Hindlimb muscle (tissue), 1 donor: ENCODE data around the gene ADAM11. TPM values are rescaled to one million over a fixed set of nuclear protein-coding genes. Genes with fewer than 3 reads are reported as not detected.

Experiments used
- DNase-seq: peaks from one replicate; pipeline ENCODE4 v3.0.0-alpha.2; 2013
- polyA plus RNA-seq: library from polyadenylated mRNA; unstranded; fragments of 120-200 nt; gene quantifications from one replicate; pipeline ENCODE4 v1.2.1, GENCODE V29; 2013; ENCODE audit not compliant: insufficient read length

Gene ADAM11
- polyA plus RNA-seq, 1 donor = 1.4 TPM

GRCh38 chr17:44757918-44758413 is 822 bp upstream of the ADAM11 start:
- DNase-seq = no peak

GRCh38 chr17:44759086-44759915 is 513 bp downstream of the ADAM11 start:
- no peak for DNase-seq

- DNase-seq = no peak
These were observed 1.1 kb downstream of the ADAM11 start for GRCh38 chr17:44759916-44760243.

DNA sequence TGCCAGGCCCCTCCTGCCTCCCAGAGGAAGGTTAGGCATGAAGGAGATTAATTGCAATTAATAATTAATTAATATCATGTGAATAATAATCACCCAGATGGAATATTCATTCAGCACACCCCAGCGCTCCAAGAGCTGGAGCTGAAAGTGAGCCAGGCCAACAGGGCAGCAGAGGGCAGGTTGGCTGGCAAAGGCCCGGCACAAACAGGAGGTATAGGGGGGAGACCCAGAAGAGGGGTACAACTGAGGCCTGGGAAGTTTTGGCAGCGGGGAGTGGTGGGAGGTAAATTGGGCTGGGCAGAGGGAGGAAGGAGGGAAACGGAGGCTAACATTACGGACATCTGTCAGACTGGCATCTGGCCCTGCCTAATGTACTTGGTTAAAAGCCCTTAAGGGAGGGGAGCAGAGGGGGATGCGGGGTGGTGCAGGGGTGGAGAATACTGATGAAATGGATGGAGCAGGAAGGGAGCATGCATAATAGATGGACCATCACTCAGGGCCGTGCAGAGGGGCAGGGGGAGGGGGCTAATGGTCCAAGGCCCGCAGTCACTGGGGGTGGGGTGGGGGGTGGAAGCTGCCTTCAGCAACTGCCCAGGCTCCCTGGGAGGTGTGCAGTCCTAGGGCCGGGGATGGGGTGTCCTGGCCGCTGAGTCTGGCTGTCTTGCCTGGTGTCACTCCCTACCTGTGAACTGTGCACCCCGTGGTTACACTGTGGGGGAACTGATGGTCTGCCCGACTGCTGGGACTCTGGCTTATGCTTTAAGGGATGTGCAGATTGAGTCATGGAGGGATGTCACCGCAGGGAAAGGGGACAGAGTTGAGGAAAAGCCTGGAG is 1.9 kb downstream of the ADAM11 start:
- no peak for DNase-seq

DNA sequence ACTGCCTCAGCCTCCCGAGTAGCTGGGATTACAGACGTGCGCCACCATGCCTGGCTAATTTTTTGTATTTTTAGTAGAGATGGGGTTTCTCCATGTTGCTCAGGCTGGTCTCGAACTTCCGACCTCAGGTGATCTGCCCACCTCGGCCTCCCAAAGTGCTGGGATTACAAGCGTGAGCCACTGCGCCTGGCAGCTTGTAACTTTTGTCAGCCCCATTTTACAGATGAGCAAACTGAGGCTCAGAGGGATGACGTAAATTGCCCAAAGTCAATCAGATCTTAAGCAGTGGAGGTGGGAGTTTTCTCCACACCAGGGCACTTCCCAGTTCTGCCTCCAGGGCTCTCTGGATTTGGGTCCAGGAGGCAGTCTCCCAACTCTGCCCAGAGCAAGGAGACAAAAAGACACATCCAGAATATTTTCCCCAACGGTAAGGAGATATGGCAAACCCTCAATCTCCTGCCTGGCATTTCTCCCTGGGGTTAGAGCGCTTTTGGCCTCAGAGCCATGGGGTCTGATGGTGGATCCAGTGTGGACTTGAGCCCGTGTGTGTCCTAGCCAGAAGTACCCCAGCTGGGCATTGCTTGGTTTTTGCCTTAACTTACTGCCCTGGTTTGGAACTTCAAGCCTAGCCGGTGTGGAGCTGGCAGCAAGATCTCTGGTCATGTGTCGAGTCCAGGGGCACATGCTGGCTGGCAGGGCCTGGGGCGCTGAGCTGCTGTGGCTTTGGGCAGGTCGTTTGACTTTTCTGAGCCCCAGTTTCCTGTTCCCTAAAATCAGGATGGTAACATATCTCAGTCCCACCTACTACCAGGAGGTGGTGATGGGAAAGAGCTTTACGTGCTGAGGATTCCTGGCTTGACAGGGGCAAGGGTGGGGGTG is 3.4 kb downstream of the ADAM11 start:
- DNase-seq = no peak

DNA sequence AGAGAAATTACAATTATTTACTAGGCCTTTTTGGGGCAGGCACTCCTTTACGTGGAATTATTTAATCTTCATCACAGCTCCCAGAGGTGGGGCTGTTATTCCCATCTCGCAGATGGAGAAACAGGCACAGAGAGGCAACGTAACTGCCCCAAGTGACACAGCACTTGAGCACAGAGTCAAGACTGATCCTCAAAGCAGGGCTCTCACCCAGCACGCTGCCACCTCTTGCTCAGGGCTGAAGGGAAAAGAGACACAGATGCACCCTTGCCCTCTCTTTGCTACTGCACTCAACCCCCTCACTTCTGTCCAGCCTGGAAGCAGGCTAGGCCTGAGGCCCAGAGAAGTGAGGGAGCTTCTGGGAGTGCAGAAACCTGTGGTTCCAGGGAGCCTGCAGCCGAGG is 4.4 kb downstream of the ADAM11 start:
- DNase-seq = no peak

DNA sequence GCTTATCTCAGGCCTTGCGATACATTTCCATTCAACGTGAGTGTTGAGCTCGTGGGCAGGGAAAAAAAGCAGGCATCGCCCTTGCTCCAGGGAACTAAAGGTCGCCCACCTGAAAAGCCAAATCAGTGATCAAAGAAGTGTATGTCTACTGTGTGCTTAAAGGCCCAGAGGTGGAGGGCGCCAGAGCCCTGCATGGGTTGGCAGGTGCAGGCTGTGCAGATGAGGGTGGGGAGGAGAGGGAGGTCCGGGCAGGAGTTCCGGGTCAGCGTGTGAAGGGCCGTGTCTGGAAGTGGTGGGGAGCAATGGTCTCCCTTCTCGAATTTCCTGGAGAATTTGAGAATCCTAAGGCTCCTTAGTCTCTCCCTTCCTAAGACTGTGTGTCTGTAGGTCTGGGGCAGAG is 7.2 kb downstream of the ADAM11 start:
- no peak for DNase-seq

DNA sequence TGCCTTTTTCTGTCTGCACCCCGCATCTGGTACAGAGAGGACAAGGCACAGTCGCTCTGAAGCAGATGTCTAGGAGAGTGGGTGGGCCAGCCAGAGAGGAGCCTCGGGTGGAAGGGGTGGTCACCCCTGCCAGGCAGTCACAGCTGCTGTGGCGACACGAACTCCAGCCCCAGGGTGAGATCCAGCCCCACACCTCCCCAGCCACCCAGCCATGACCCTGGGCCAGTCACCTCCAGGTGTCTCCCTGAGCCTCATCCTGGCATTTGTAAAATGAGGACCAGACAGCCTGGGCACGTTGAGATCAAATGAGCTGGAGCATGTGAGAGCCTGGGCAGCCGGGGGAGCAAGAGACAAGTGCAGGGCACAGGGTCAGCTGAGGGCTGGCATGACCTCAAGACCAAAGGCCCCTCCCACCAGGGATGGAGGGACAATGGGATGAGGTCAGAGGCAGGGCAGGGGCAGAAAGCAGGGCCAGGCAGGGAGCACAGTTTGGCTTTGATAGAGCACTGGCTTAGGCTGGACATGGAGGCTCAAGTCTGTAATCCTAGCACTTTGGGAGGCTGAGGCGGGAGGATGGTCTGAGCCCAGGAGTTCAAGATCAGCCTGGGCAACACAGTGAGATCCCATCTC is 7.7 kb downstream of the ADAM11 start:
- DNase-seq = no peak

GRCh38 chr17:44767493-44767892 is 8.7 kb downstream of the ADAM11 start:
- DNase-seq = no peak

- no peak for DNase-seq
These were observed 9.8 kb downstream of the ADAM11 start for GRCh38 chr17:44768505-44769142.

DNA sequence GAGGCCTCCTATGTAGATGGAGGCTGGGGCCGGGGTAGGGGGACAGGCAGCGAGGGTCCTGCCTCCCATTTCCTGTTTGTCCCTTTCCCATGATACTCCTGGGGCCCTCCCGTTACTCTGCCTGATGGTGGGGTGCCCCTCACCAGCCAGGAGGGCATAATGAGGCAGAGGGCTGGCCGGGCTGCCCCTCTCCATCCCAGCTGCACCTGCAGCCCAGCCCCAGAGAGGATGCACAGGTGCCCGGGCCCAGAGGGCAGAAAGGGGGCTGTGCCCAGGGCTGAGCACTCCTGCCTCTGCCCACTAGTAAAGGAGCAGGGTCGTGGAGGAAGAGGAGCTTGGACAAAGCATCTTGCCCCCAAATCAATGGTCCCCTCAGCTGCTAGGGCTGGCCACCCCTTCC is 10.4 kb downstream of the ADAM11 start:
- DNase-seq = no peak

DNA sequence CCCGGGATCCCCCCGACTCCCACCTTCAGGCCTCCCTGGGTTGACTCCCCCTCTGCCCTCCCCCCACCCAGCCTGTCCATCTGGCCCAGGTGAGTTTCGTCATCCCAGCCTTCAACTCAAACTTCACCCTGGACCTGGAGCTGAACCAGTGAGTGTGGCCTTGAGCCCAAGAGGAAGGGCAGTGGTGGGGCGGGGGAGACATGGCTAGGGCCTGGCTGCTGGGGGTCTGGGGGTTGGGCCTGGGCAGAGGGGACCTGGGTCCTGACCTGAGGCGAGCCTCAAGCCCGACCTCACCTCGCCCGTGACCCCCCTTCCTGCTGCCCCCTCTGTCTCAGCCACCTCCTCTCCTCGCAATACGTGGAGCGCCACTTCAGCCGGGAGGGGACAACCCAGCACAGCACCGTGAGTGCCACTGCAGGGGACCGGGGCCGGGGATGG is 10.9 kb downstream of the ADAM11 start:
- DNase-seq = no peak

DNA sequence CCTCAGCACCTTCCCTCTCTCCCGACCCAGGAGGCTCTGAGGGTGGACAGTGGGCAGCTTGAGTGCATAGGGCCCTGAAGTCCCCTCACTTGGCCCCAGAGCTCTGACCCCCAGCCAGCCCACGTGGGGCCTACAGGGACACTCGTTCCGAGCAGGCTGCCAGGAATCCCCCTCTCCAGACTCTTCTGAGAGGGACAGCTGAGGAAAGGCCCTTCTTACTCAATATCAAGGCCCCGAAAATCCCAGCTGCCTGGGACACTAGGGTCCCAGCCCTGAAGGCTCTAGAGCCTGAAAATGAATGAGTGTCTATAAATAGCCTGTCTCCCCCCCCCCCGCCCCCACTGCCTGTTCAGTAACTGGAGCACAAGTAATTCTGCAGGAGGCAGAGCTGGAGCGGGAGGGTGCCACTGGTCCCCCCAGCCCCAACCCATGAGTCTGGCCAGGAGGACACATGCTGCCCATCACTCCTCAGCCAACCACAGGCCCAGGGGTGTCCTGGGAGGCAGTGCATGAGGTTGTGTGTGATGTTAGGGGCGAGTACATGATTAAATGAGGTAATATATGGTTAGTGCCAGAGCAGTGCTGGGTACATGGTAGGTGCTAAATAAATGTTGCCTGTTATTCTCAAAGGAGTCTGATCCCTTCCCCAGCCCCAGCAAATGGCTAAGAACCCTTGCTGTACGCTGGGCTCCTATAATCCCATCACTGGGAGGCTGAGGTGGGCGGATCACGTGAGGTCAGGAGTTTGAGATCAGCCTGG is 11.6 kb downstream of the ADAM11 start:
- DNase-seq = no peak

DNA sequence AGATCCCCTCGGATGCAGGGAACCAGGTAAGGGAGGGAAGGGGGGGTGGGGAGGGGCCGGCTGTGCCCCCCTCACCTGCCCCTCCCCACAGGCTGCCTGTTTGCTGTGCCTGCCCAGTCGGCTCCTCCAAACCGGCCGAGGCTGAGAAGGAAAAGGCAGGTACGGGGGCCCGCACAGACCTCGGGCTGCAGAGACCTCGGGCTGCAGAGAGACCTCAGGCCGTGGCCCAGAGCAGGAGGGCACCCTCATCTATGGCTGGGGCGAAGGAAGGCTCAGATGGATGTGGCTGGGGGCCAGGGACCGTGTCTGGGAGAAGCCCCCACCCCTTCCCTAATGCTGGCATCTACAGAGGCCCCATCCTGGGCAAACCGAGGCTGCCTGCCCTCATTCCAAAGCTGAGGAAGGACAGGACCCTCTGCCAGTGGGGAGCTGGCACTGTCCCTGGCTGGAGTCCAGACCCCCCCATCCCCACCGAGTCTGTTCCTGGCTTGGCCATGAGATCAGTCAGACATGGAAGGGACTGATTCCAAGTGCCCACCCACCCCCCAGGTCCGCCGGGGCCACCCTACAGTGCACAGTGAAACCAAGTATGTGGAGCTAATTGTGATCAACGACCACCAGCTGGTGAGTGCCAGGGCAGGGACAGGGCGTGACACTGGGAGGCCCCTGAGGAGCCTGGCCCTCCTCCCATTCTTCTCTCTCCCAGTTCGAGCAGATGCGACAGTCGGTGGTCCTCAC is 13.7 kb downstream of the ADAM11 start:
- no peak for DNase-seq

DNA sequence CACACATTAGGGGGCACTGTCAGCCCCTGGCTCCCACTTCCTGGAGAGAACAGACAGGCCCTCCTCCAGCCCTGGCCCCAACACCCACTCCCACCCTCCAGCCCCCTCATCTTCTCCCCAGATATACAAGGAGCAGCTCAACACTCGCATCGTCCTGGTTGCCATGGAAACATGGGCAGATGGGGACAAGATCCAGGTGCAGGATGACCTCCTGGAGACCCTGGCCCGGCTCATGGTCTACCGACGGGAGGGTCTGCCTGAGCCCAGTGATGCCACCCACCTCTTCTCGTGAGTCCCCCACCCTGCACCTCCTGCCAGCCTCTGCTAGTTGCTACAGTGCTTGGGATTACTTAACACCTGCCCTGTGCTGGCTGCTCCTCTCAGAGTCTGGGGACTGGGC is 14.4 kb downstream of the ADAM11 start:
- DNase-seq = no peak

GRCh38 chr17:44774271-44775135 is 15.7 kb downstream of the ADAM11 start:
- DNase-seq = peak; percentile 79

- DNase-seq = peak; percentile 96
These were observed 16.5 kb downstream of the ADAM11 start for GRCh38 chr17:44775136-44775837.

- DNase-seq = no peak
These were observed 17.2 kb downstream of the ADAM11 start for GRCh38 chr17:44775838-44776621.
